Activated T-helper 1 cell treated with Interleukin-2 at 50 U/mL for 16 hours (primary cell): ENCODE results near the gene WSB1.
A peak's percentile ranks its signal among the peaks of the same experiment; 100 is the strongest.
"Not testable (repeated sequence)": the region's sequence is repeated elsewhere in the genome, so short reads cannot be mapped to it uniquely, and the experiment has no call there.

Source experiments
- DNase-seq: peaks from one replicate; pipeline ENCODE4 v3.0.0-alpha.2; 2020; ENCODE audit warnings: low read depth

Gene WSB1

GRCh38 chr17:27279132-27279531, 14.8 kb upstream of the WSB1 start:
- DNase-seq = not testable (repeated sequence)

- no peak for DNase-seq
Observed at GRCh38 chr17:27280527-27280926, 13.4 kb upstream of the WSB1 start.

GRCh38 chr17:27281438-27281837, 12.5 kb upstream of the WSB1 start:
- DNase-seq = no peak

GRCh38 chr17:27282054-27282551, 11.8 kb upstream of the WSB1 start:
- DNase-seq = no peak

- no peak for DNase-seq
Observed at GRCh38 chr17:27283060-27283459, 10.9 kb upstream of the WSB1 start.

GRCh38 chr17:27283751-27284150, 10.2 kb upstream of the WSB1 start:
- no peak for DNase-seq

GRCh38 chr17:27284811-27285415, 9.0 kb upstream of the WSB1 start:
- DNase-seq = no peak

GRCh38 chr17:27285516-27285915, 8.4 kb upstream of the WSB1 start:
- DNase-seq = no peak

GRCh38 chr17:27288183-27288582, 5.7 kb upstream of the WSB1 start:
- DNase-seq = no peak

- no peak for DNase-seq
Observed at GRCh38 chr17:27289856-27290255, 4.1 kb upstream of the WSB1 start.

GRCh38 chr17:27290916-27291598, 2.9 kb upstream of the WSB1 start:
- DNase-seq = no peak

- no peak for DNase-seq
Observed at GRCh38 chr17:27293359-27293897, 486 bp upstream of the WSB1 start.

- DNase-seq = peak; percentile 10
Observed at GRCh38 chr17:27294689-27295630, 1.0 kb downstream of the WSB1 start.

- DNase-seq = no peak
Observed at GRCh38 chr17:27295945-27296344, 2.0 kb downstream of the WSB1 start.

GRCh38 chr17:27296428-27296979, 2.6 kb downstream of the WSB1 start:
- no peak for DNase-seq

- DNase-seq = no peak
Observed at GRCh38 chr17:27299384-27300049, 5.6 kb downstream of the WSB1 start.

GRCh38 chr17:27303734-27304133, 9.8 kb downstream of the WSB1 start:
- DNase-seq = no peak

GRCh38 chr17:27306276-27306835, 12.4 kb downstream of the WSB1 start:
- no peak for DNase-seq

- no peak for DNase-seq
Observed at GRCh38 chr17:27310565-27311110, 16.7 kb downstream of the WSB1 start.

- DNase-seq = no peak
Observed at GRCh38 chr17:27313301-27313700, 19.4 kb downstream of the WSB1 start.

GRCh38 chr17:27315322-27315721, 21.4 kb downstream of the WSB1 start:
- no peak for DNase-seq
